ENCODE results near the gene TUBGCP2.
A peak's percentile ranks its signal among the peaks of the same experiment; 100 is the strongest.

TUBGCP2 gene

DNA sequence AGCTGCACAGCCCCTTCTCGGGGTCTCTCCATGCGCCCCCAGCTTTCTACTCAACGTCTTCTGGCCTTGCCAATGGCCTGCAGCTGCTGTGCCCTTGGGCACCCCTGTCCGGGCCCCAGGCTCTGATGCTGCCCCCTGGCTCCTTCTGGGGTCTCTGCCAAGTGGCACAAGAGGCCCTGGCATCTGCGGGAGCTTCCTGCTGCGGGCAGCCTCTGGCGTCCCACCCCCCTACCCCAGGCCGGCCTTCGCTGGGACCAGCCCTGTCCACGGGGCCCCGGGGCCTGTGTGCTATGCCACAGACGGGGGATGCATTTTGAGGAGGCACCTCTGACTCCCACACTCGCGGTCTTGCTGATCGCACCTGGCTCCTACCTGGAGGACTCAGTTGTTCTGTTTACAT, 68.7 kb downstream of the TUBGCP2 start:
- Histone ChIP-seq H3K4me1 (ENCODE audit: control insufficient read depth, insufficient read depth, low read length) (no peaks in the 10 kb centered on the region), H3K9me3 (ENCODE audit: control insufficient read depth, insufficient read depth, low read depth, low read length) (no peaks in the 10 kb centered on the region), H3K27ac (ENCODE audit: extremely low read depth, low read depth, low read length) (no peak overlapping the region), H3K36me3 (ENCODE audit: control insufficient read depth in 2 of 2, insufficient read depth in 1 of 2, low read length in 2 of 2) (no peaks in the 10 kb centered on the region), H3K4me3 (ENCODE audit: low read depth, low read length) (no peak overlapping the region)
- ChIA-PET CTCF (no interaction called here), POLR2A (no interaction called here)
- TF ChIP-seq IKZF3 (tag by site-specific recombination; IDR thresholded peaks at IDR 0.05) (no peak), ZNF596 (tag by site-specific recombination; IDR thresholded peaks at IDR 0.05) (no peak), TRIM28 (IDR thresholded peaks at IDR 0.05; ENCODE audit: borderline replicate concordance, low read length) (no peak), ZNF658 (tag by site-specific recombination; IDR thresholded peaks at IDR 0.05) (no peak), SP7 (tag by site-specific recombination; IDR thresholded peaks at IDR 0.05) (no peak)

DNA sequence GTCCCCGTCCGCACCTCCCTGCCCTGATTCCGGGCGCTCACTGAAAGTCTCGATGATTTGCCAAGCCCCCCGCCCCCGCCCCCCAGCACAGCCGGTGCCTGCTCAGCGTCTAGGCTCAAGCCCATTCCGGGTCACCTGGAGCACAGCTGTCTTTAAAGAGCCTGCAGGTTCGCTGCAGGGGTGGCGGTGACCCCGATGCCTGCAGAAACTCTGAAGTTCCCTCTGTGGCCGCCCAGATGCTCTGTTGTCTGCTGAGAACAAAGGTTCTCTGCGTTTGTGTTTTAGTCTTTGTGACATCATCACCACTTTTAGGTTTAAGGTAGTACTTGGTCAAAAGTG, 70.2 kb downstream of the TUBGCP2 start:
- ChIA-PET CTCF (no interaction called here), POLR2A (no interaction called here)
- Histone ChIP-seq H3K4me3 (ENCODE audit: low read depth, low read length) (no peak overlapping the region), H3K9me3 (ENCODE audit: control insufficient read depth, insufficient read depth, low read depth, low read length) (no peaks in the 10 kb centered on the region), H3K27ac (ENCODE audit: extremely low read depth, low read depth, low read length) (no peak overlapping the region), H3K4me1 (ENCODE audit: control insufficient read depth, insufficient read depth, low read length) (no peaks in the 10 kb centered on the region), H3K36me3 (ENCODE audit: control insufficient read depth in 2 of 2, insufficient read depth in 1 of 2, low read length in 2 of 2) (no peaks in the 10 kb centered on the region)
- TF ChIP-seq ZNF529 (tag by site-specific recombination; IDR thresholded peaks at IDR 0.05; ENCODE audit: insufficient replicate concordance), result no peak
- TF ChIP-seq, protein P1, sequence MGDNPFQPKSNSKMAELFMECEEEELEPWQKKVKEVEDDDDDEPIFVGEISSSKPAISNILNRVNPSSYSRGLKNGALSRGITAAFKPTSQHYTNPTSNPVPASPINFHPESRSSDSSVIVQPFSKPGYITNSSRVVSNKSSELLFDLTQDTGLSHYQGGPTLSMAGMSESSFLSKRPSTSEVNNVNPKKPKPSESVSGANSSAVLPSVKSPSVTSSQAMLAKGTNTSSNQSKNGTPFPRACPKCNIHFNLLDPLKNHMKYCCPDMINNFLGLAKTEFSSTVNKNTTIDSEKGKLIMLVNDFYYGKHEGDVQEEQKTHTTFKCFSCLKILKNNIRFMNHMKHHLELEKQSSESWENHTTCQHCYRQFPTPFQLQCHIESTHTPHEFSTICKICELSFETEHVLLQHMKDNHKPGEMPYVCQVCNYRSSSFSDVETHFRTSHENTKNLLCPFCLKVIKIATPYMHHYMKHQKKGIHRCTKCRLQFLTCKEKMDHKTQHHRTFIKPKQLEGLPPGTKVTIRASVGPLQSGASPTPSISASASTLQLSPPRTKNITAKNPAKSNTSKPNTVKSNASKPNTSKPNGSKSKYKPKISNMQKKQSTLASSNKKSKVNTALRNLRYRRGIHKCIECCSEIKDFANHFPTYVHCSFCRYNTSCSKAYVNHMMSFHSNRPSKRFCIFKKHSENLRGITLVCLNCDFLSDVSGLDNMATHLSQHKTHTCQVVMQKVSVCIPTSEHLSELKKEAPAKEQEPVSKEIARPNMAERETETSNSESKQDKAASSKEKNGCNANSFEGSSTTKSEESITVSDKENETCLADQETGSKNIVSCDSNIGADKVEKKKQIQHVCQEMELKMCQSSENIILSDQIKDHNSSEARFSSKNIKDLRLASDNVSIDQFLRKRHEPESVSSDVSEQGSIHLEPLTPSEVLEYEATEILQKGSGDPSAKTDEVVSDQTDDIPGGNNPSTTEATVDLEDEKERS (tag by site-specific recombination; IDR thresholded peaks at IDR 0.05), result no peak
- no peak for TF ChIP-seq ZNF324 (tag by site-specific recombination; IDR thresholded peaks at IDR 0.05)
- TF ChIP-seq, protein P2, sequence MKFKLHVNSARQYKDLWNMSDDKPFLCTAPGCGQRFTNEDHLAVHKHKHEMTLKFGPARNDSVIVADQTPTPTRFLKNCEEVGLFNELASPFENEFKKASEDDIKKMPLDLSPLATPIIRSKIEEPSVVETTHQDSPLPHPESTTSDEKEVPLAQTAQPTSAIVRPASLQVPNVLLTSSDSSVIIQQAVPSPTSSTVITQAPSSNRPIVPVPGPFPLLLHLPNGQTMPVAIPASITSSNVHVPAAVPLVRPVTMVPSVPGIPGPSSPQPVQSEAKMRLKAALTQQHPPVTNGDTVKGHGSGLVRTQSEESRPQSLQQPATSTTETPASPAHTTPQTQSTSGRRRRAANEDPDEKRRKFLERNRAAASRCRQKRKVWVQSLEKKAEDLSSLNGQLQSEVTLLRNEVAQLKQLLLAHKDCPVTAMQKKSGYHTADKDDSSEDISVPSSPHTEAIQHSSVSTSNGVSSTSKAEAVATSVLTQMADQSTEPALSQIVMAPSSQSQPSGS (tag by site-specific recombination; IDR thresholded peaks at IDR 0.05; ENCODE audit: low read depth), result 0 out of 2 replicates have a peak, but pooled peaks have one; percentile 25
- TF ChIP-seq ZNF624 (tag by site-specific recombination; IDR thresholded peaks at IDR 0.05), result no peak

DNA sequence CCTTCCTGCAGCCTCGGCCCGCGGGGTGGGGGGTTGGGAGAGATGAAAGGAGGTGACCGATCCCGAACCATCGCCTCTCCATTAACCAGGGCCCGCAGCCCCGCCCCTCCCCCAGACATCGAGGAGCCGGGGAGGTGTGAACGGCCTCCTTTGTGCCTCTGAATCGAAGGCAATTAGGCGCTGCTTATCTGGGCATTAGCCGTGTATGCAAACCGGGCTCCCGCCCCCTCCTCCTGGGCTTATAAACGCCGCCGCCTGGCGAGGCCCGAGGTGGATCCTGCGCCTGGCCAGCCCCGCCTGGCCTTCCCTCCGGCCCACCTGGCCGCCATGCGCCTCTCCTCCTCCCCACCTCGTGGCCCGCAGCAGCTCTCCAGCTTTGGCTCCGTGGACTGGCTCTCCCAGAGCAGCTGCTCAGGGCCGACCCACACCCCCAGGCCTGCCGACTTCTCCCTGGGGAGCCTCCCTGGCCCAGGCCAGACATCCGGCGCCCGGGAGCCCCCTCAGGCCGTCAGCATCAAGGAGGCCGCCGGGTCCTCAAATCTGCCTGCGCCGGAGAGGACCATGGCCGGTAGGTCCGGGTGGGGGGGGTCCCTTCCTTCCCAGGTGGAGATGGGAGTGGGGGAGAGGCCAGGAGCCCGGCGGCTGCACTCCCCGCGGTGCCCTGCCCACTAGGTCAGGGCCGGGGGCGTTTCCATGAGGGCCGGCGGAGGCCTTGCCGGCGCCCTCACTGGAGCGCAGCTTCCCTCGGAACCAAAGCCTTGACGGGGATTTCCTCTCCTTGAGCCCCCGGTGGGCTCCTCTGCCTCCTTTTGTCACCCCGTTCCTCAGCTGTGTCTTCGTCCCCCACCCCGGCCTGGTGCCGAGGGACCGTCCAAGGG, 70.8 kb downstream of the TUBGCP2 start, which contains the start of gene VENTX:
Gene VENTX, plus strand, starts transcription at position 268 of the 878 bp plus-strand sequence. Its CDS starts 60 bp downstream, at position 328.
- Histone ChIP-seq H3K9me3 (ENCODE audit: control insufficient read depth, insufficient read depth, low read depth, low read length) (no peaks in the 10 kb centered on the region), H3K36me3 (ENCODE audit: control insufficient read depth in 2 of 2, insufficient read depth in 1 of 2, low read length in 2 of 2) (no peaks in the 10 kb centered on the region), H3K4me1 (ENCODE audit: control insufficient read depth, insufficient read depth, low read length) (no peaks in the 10 kb centered on the region), H3K27ac (ENCODE audit: extremely low read depth, low read depth, low read length) (no peak within 1 kb of the TSS), H3K4me3 (ENCODE audit: low read depth, low read length) (no peak within 1 kb of the TSS)
- POLR2A ChIA-PET, result no interaction called here
- CTCF ChIA-PET, result no interaction called here
- TF ChIP-seq ZNF555 (tag by site-specific recombination; conservative IDR thresholded peaks at IDR 0.05) (no peak), ZNF664 (tag by site-specific recombination; IDR thresholded peaks at IDR 0.05) (no peak), ZNF24 (tag by site-specific recombination; IDR thresholded peaks at IDR 0.05) (no peak), ZNF366 (tag by site-specific recombination; conservative IDR thresholded peaks at IDR 0.05) (no peak), TCF7L2 (IDR thresholded peaks at IDR 0.05; ENCODE audit: borderline replicate concordance, low read depth, low read length) (no peak), ZNF830 (tag by site-specific recombination; IDR thresholded peaks at IDR 0.05; ENCODE audit: low read depth) (no peak), ZNF701 (tag by site-specific recombination; IDR thresholded peaks at IDR 0.05) (no peak), ZNF423 (tag by site-specific recombination; IDR thresholded peaks at IDR 0.05) (no peak), ZNF785 (tag by site-specific recombination; IDR thresholded peaks at IDR 0.05) (no peak)
- TF ChIP-seq, protein P3, sequence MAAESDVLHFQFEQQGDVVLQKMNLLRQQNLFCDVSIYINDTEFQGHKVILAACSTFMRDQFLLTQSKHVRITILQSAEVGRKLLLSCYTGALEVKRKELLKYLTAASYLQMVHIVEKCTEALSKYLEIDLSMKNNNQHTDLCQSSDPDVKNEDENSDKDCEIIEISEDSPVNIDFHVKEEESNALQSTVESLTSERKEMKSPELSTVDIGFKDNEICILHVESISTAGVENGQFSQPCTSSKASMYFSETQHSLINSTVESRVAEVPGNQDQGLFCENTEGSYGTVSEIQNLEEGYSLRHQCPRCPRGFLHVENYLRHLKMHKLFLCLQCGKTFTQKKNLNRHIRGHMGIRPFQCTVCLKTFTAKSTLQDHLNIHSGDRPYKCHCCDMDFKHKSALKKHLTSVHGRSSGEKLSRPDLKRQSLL (tag by site-specific recombination; IDR thresholded peaks at IDR 0.05), result no peak
- TF ChIP-seq, protein P4, sequence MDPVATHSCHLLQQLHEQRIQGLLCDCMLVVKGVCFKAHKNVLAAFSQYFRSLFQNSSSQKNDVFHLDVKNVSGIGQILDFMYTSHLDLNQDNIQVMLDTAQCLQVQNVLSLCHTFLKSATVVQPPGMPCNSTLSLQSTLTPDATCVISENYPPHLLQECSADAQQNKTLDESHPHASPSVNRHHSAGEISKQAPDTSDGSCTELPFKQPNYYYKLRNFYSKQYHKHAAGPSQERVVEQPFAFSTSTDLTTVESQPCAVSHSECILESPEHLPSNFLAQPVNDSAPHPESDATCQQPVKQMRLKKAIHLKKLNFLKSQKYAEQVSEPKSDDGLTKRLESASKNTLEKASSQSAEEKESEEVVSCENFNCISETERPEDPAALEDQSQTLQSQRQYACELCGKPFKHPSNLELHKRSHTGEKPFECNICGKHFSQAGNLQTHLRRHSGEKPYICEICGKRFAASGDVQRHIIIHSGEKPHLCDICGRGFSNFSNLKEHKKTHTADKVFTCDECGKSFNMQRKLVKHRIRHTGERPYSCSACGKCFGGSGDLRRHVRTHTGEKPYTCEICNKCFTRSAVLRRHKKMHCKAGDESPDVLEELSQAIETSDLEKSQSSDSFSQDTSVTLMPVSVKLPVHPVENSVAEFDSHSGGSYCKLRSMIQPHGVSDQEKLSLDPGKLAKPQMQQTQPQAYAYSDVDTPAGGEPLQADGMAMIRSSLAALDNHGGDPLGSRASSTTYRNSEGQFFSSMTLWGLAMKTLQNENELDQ (tag by site-specific recombination; IDR thresholded peaks at IDR 0.05; ENCODE audit: low read depth), result no peak

All from HEK293 (cell line).